Stimulated activated CD8-positive, alpha-beta memory T cell treated with anti-CD3 and anti-CD28 coated beads, Interleukin-4, amount 100 ng/mL, for 48 hours (primary cell): ENCODE results near the gene CDKAL1.
"Not testable (repeated sequence)": the region's sequence is repeated elsewhere in the genome, so short reads cannot be mapped to it uniquely, and the experiment has no call there.

Source experiments
- DNase-seq: peaks from one replicate; pipeline ENCODE4 v3.0.0-alpha.2; 2020

CDKAL1 gene

DNA sequence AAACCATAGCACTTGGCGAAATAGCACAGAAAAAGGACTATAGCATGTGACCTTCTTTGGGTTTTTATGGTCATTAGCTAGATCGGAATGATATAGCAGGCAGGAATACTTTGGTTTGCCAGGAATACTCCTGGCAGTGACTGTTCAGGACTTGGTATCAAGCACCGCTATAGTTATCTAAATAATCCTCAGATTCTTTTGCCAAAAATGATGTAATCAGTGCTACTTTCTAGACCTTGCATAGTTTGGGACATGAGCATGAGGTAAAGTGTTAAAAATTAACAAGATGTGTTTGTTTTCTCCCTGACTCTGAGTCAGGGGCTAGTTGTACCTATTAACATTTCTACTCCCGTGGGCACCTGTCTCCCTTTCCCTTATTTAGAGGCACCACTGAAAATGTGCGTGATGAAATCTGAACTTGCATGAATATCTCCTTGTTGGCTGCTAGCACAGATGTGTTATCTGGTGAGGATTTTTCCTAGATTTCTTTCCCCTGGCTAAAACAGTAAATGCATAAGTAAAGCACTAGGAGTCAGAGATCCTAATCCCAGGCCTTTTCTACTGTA lies 511.0 kb downstream of the CDKAL1 start:
- DNase-seq = no peak

- DNase-seq = no peak
These were observed 512.0 kb downstream of the CDKAL1 start for GRCh38 chr6:21046276-21046675.

- DNase-seq = no peak
These were observed 513.8 kb downstream of the CDKAL1 start for GRCh38 chr6:21048047-21048446.

- no peak for DNase-seq
These were observed 514.9 kb downstream of the CDKAL1 start for GRCh38 chr6:21049148-21049547.

DNA sequence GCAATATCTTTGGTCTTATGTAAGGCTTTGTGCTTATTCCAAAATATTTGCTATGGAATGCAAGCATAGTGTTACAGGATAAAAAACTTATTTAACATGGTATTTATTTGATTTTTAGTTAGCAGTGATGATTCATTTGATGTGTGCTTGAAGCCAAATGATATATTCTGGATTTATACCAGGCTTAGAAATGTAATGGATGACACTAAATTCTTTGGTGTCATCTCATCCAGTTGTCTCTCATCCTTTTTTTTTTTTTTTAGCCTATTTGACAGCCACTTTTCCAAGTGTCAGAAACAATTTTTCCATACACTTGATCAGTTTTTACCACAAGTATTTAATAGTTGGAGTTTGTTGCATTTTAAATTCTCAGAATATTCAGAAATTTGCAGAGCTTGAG lies 515.3 kb downstream of the CDKAL1 start:
- no peak for DNase-seq

DNA sequence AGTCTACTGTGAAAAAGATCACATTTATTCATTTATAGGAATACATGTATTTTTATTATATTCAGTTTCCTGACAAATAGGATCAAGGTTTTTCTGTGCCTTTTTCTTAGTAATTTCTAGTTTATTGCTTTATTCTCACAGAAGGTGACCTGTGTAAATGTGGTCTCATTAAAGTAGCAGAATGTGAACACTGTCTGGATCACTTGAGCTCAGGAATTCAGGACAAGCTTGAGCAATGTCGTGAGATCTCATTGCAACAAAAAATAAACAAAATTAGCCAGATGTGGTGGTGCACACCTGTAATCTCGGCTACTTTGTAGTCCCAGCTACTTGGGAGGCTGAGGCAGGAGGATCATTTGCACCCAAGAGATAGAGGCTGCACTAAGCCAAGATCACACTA lies 516.7 kb downstream of the CDKAL1 start:
- no peak for DNase-seq

GRCh38 chr6:21051777-21052176 lies 517.5 kb downstream of the CDKAL1 start:
- DNase-seq = no peak

DNA sequence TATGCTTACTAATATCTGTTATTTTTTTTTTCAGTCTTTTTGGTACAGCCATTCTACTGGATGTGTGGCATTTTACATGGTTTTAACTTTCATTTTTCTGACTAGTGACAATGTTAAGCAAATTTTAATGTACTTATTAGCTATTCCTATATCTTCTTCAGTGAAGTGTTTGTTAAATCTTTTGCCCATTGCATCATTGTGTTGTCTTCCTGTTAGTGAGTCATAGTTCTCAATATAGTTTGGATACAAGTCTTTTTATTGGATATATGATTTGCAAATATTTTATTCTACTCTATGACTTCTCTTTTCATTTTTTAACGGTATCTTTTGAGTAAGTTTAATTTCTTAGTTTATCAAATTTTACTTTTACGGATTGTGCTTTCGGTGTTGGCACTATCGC lies 519.4 kb downstream of the CDKAL1 start:
- DNase-seq = no peak

- DNase-seq = not testable (repeated sequence)
These were observed 521.2 kb downstream of the CDKAL1 start for GRCh38 chr6:21055480-21055879.

DNA sequence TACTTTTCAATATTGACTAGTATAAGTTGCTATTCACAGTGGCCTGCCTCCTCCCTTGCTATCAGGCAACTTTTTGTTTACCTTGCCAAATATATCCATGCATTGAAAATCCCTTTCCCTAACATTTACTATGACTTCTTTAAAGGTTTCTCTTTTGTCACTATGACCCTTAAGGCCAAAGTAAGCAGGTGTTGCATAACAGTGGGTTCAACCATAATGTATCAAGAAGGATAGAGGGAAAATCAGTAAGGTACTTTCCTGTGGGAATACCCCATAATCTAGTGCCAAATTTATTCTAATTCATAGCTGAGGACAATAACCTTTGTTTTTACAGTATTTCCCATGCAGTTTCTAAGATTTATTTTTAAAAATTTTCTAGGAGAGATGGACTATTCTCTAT lies 527.6 kb downstream of the CDKAL1 start:
- no peak for DNase-seq

- DNase-seq = no peak
These were observed 530.6 kb downstream of the CDKAL1 start for GRCh38 chr6:21064756-21065340.

DNA sequence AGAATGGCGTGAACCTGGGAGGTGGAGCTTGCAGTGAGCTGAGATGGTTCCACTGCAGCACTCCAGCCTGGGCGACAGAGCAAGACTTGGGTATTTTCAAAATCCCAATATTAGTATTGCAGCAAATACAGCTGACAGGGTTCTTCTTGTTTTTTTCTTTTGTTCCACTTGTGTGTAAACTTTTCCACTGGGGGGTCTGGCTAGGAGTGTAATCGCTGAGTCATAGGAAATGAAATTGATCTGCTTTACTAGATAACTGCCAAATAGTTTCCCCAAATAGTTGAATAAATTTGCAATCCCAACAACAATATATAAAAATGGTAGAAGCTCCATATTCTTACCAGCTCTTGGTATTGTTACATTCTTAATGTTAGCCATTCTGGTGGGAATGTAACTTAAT lies 533.3 kb downstream of the CDKAL1 start:
- no peak for DNase-seq

- DNase-seq = no peak
These were observed 536.4 kb downstream of the CDKAL1 start for GRCh38 chr6:21070620-21071019.

DNA sequence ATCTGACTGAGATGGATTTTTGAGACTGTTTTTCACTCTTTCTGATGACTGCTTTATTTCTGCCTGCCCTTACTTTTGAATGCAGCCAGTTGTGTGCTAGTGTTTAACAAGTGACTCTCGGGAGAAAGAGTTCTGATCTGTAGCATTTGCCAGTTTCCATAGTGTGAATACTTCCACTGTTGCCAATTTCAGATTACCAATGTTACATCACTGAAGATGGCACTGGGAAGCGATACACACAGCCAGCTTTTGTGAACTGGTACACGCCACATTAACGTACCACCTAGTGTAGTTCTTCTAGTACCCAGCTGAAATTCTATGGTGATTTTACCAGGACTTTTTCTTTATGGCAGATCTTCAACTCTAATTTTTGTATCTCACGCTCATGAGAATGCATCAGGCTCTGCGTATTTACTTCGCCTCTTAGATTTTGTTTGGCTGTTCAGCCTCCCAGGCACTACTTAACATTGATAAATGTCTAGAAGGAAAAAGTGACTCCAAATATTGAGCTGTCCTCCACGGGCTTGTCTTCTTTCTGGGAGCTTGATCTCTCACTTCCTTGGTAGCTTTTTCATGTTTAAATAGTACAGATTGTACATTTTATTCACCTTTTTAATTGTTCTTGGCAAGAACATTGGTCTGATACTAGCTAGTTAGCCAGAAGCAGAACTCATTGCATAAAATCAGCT lies 537.7 kb downstream of the CDKAL1 start:
- DNase-seq = no peak

GRCh38 chr6:21073318-21073839 lies 539.1 kb downstream of the CDKAL1 start:
- no peak for DNase-seq

DNA sequence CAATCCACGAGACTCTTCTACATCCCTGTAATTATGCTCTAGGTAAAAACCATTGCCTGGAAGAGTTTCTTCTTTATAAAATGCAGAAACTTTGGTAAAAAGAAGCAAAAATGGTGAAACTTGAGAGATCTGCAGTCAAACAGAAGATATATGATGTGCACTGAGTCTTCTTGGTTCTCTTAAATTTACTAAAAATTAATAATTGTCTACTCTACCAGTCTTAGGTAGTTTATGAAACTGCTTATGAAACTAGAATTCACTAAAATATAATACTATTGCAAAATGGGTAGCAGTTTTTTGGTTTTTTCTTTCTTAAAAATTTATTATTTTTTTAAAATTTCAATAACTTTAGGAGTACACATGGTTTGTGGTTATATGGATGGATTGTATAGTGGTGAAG lies 540.2 kb downstream of the CDKAL1 start:
- DNase-seq = no peak

DNA sequence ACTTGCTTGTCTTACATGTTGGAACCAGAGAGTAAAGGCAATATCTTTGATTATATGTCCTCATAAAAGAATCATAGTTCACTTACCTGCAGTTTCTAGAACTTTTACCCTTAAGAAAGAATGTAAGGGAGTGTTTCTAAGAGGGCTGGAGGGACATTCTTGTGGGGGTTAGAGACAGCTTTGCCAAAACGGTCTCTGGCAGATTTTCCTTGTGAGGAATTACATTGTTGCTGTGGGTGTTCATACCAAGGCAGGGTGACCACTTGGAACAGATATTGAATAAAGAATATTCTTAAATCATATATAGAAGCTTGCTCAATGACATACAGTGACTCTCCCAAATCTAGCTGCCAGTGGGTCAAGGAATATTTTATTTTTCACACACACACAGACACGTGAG lies 541.7 kb downstream of the CDKAL1 start:
- DNase-seq = no peak

DNA sequence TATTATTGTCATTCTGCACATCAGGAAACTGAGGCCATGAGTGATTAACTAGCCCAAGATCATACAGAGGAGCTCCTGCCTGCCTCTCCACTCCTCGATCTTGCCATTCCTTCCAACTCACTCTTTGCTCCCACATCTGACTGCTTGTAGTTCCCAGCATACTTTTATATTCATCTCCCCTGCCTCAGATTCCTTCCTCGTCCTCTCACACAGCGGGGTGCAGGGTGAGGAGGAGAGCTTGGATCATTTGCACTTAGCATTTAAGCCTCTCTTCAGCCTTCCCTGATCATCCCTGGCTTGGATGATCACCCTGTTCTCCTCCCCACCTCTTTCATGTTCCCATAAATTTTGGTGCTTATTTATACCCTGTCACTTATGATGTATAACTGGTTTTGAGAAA lies 544.2 kb downstream of the CDKAL1 start:
- DNase-seq = no peak

- no peak for DNase-seq
These were observed 545.3 kb downstream of the CDKAL1 start for GRCh38 chr6:21079468-21080048.

DNA sequence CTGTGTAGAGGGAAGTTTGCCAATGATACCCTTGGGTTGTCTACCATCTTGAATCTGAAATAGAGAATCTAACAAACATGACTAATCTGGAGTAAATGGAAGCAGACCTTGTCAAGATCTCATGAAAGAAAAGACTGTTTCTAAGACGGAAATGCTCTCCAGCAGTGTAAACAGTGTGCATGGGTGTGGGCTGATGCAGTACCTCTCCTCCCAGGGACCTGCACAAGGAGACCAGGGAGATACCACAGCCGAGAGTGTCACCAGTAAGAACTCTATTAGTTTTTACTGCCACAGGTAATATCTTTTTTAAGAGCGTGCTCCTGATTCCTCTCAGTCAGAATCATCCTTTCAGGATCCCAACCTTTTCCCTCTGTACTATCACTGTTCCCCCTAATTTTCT lies 546.0 kb downstream of the CDKAL1 start:
- no peak for DNase-seq

DNA sequence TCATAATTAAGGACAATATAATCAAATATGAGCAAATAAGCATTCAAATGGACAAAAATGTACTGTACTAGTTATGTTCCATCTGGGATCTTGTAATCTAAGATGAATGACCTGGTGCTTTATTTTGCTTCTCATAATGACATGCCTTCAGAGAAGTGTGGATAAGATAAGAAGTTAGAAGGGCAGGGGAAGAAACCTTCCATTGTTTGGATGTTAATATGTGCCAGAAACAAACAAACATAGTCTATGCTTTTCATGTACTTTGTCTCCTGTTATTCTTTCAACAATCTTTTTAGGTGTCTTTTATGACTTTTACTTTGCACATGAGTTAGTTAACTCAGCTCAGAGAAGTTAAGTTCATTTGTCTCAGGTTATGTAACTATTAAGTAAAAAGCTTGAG lies 547.8 kb downstream of the CDKAL1 start:
- no peak for DNase-seq

DNA sequence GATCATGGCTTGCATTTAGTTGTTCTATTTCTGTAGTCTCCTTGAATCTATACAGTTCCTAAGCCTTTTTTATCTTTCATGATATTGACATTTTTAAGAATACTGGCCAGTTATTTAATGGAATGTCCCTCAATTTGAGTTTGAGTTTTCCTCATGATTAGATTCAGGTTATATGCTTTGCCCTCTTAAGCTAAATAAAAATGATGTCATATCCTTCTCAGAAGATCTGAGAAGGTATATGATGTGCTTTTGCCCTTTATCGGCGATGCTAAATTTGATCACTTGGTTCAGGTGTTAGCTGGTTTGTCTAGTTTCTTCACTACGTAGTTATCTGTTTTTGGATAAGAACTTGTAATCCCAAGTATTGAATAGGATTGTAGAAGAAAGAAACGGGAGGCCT lies 549.5 kb downstream of the CDKAL1 start:
- DNase-seq = no peak

- no peak for DNase-seq
These were observed 550.4 kb downstream of the CDKAL1 start for GRCh38 chr6:21084656-21085055.

DNA sequence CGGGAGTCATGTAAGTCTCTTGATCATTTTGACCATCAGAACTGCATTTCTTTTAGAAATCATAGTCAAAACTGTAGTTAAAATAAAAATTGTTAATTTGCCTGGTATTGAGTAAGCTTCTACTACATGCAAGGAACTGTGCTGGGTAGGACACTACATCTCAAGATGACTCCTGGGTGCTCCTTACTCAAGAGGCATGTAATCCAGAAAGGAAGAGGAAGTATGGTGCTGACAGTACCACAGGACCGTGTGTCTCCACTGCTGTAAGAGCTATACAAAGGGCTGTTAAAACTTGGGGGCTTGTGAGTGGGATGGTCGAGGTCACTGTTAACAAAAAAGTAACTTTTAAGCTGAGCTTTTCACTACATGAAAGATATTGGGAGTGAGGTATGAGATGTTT lies 551.0 kb downstream of the CDKAL1 start:
- DNase-seq = no peak
